KBM-7 (cell line): ENCODE data around the gene ZNF831.

Experiments used
- DNase-seq: peaks from one replicate; pipeline ENCODE4 v3.0.0-alpha.2; 2015
- in situ Hi-C: fragments of 300-500 bp; cut with MboI; formaldehyde crosslinking; loops from 2 replicates; pipeline ENCODE4 v1.14.3; 2020; ENCODE audit warnings: low sequenced_read_pairs, low pct_unique_long_range_greater_than_20kb, mixed read lengths

ZNF831 gene

DNA sequence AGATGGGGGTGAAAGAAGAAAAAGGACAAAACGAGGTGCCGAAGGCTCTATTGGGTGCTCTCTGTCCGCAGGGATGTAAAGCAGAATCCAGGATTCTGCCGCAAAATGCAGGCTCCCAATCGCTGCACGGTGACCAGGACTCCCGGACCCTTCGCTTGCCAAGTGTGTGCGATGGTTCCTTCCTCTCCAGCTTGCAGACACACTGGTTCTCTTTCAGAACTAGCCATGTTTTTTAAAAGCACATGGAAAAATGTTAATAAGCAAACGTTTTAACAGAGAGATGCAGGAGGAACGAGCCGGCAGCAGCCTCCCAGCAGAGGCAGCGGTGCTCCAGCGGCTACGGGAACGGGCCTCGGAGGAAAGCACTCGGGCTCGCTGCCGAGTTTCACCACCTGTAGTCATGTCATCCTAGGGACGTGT is 59.6 kb downstream of the ZNF831 start:
- no peak for DNase-seq
- in situ Hi-C loops: loop anchor here (25.0 kb wide), 1 partner anchor 361 kb away; the partner anchor contains the start of genes GNAS and GNAS-AS1

DNA sequence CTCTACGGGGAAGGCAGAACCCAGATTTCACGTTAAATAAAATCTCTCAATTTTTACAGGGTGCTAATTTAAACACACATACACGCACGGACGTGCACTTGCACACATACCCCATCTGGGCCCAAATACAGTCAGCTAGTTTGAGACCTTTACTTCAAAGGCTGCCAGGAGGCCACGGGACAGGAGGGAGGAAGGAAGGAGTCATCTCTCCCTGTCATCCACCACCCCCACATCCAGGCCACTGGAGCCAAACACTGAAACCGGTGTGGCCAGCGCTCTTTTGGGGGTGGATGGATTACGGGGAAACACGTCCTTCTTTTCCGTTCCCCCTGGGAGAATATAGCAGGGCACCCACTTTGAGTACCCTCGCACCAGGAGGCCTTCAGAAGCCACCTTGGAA is 60.1 kb downstream of the ZNF831 start:
- in situ Hi-C loops: loop anchor here (25.0 kb wide), 1 partner anchor 361 kb away; the partner anchor contains the start of genes GNAS and GNAS-AS1
- no peak for DNase-seq

DNA sequence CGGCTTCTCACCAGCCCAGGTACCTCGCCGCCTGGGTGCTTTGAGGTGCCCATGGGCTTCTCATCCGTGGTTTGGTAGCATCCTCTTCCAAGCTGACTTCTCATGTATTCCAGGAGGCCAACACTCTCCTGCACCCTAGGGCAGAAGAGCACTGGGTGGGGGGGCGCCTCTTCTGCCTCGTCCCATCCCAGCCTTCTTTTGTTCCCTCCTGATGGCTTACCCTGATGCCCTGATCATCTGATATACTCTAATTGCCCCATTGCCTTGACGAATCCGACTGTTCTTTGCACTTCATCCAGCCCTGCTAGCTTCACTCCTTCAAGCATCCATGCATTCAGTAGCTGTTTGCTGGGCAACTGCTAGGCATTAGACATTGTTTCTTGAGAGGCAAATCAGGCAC is 60.6 kb downstream of the ZNF831 start:
- no peak for DNase-seq
- in situ Hi-C loops: loop anchor here (25.0 kb wide), 1 partner anchor 362 kb away; the partner anchor contains the start of genes GNAS and GNAS-AS1

DNA sequence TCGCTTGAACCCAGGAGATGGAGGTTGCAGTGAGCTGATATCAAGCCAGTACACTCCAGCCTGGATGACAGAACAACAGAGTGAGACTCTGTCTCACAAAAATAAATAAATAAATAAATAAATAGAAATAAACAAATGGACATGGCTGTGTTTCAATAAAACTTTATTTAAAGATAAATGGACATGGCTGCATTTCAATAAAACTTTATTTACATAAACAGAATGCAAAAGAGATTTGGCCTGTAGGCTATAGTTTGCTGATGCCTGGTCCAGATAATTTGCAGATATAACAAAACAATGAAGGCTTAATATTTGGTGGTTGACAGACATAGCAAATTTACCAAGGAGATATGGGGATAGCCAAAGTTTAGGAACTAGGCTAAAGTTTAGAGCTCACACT is 66.8 kb downstream of the ZNF831 start:
- DNase-seq: no peak
- in situ Hi-C loops: no loop called here

DNA sequence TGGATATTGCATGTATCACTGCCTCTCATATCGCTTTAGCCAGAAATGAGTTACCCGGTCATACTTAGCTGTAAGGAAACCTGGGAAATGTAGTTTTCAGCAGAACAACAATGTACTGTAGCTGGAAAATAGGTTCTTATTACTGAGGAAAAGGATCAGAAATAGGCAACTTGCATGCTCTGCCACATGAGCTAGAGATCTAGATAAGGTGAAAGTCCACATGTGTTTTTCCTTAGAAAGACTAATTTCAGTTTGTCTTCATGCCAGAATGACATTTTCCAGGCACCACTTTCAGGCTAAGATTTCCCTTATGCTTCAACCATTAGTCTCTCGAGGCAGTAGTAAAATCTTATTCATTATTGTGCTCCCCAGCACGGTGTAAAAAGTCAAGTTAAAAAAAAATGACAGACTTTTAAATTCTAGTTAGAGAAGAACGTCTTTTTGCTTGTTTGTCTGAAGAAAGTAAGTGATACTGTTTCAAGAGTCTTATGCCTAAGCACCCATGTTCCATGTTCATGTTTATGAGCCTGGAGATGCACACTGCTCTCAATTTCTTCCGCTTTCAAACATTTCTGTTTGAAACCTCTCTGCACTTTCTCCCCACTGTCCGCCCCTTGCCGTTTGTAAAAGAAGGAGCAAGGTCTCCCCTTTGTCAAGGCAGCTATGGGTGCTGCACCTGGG is 67.6 kb downstream of the ZNF831 start:
- no peak for DNase-seq
- in situ Hi-C loops: no loop called here

DNA sequence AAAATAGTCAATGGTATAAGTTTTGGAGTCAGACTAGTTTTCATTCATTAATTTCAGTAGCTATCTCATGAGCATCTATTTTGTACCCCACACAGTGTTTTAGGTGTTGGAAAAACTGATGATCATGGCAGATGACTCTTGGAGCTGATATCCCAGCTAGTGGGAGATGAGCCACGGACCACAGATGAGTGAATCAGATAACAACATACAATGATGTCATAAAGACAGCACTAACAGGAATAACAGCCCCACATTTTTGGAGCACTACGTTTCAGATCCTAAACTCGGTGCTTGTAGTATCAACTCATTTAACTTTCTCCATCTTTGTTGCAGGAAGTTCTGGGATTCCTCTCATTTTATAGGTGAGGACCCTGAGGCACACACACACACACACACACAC is 69.0 kb downstream of the ZNF831 start:
- in situ Hi-C loops: no loop called here
- no peak for DNase-seq

DNA sequence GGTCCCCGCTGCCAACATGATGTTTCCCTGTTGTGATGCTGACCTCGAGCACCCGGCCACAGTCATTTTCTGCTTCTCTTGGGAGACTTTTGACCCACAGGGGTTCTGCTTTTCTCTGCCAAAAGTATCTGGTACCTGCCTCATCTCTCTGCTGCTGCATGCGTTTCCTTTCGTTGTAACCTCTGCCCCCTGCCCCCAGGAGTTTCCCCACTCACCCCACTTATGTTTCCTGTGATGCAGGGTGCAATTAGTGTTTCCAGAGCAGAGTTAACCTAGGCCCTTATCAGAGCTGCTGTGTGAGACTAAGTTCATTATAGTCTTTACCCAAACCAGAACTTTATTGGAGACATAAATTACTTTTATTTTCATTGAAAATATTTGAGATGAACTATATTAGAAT is 71.6 kb downstream of the ZNF831 start:
- in situ Hi-C loops: no loop called here

DNA sequence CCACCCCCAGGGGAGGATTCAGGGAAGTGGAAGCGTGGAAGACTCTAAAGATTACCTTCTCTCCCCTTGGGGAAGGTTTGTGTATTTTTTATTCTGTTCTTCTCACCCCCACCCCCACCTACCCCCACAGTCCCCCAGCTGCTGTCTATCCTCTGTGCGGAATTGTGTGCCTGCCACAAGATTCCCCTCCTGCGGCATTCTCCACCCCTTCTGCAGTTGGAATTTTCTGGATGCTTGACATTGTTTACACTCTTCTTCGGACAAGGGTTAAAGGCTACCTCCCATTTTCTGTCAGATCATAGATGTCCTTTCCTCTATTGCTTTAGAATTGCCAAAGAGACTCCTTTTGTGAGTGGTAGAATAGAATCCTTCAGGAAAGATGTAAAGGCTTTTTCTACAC is 76.4 kb downstream of the ZNF831 start:
- no peak for DNase-seq
- in situ Hi-C loops: no loop called here

More for the DNA sequence above, 71.6 kb downstream of the ZNF831 start:
- no peak for DNase-seq

DNA sequence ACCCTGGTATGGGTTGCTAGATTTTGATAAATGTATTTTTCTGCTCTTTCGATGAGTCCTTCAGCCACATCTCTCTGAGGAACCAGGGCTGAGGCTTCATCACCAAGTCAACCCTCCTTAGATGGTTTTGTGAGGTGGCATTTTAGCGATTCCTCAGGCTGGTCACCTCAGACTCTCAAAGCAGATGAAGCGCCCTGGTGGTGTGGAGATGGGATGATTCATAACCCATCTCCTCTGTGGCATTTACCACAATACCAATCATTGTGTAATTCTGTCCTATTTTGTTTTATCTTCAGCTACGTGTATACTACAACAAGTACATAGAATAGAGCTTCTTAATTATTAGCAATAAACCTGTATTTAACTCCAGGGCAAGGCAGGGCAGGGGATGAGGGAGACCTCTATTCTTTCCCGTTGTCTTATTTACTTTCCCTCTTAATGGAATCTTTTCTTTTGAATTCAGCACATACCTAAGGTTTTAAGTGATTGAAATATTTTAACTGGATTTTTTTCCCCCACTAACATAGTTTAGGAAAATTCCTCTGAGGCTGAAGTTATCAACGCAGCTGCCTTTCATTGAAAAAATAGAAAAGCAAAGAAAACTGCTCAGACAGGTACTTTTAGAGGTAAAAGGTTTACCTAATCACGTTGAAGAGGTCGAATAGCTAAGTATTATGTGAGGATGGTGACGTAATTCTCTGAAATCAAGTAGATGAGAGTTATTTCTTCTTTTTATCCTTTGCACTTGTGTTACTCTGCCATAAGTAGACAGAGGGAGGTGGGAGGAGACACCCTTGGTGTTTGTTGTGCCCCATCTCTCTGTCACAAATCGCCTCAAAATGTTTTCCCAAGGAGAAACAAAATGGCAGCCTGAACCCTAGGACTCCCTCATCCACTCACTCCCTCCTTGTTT is 79.3 kb downstream of the ZNF831 start:
- DNase-seq: no peak
- in situ Hi-C loops: no loop called here

DNA sequence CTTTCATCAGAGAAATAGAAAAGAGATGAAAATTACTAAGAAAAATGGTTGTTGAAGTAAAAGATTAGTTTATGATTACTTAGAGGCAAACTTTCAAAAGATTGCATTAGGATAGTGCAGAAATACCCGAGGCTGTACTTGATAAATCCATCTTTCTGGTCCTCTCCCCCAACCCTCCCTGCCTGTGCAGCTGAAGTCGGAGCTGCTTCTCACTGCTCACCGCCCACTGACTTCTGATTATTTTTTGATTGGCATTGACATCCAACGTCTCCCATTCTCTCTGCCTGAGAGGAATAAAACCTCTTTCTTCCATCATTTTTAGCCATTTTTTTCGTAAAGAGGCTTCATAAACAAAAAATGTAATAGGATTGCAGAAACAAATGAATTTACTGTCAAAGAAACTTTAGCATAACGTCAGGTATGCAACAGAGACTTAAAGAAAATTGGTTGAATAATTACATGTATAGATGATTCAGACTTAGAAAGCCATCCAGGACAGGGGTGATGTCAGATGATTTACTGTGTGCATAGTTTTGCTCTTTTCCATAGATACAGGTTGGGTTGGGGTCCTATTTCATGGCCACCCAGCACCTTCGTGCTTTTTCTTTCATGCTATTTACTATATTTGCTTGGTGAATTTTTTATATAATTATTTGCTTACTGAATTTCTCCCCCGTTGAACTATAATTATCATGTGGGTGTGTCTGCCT is 83.2 kb downstream of the ZNF831 start:
- DNase-seq: no peak
- in situ Hi-C loops: no loop called here

DNA sequence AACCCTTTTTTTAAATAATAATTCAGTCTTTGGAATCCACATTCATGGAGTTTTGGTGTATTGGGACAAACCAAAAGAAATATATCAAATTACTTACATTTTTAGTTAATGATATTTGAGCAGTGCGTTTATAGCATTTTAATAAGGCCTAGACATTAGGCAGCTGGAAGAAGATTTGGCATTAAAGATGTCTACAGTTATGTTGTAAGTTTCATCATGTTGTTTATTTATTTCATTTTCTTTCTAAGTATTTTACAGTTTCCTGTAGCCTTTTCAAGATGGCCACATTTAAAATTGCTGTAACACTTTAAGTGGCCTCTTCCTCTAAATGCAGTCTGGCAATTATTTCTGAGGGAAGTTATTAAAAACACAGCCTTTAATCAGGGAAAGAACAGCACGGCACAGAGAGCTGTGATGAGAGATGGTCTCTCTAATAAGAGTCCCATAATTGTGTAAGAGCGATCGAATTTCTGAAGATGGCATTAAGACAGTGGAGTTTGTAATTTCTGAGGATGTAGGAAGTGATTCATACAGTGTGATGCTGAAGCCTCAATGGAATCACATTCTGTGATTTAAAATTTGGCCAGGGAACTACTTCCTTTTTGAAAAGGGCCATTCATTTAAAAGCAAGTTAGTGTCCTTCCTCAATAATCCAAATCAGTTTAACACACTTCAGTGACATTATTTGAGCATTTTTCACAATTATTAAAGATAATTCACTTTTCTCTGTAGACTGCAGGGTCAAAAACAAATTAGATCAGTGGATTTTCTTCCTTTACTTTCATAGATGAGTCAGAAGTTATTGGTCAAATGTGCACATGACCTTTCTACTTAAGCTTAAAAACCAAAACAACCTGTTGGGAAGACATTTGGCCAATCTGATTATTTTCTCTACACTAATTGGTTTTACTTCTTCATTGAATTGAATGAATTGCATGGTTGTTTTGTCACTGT is 84.4 kb downstream of the ZNF831 start:
- DNase-seq: no peak
- in situ Hi-C loops: no loop called here

DNA sequence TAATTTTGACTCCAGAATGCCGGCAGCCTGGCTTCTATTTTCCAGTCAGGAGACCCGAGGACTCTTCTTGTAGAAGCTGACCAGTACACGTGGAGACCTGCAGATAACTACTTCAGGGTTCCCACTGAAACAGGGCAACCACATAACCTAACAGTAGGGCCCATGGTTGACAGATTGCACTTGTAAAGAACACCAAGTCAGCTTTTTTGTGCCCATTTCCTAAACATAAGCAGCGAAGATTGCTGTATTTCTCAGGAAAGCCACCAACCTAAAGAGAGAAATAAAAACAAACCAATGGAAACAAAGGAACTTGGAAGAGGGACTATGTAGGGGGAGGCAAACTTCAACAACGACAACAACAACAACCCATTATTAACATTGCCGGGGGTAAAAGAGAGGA is 86.7 kb downstream of the ZNF831 start:
- DNase-seq: no peak
- in situ Hi-C loops: no loop called here

DNA sequence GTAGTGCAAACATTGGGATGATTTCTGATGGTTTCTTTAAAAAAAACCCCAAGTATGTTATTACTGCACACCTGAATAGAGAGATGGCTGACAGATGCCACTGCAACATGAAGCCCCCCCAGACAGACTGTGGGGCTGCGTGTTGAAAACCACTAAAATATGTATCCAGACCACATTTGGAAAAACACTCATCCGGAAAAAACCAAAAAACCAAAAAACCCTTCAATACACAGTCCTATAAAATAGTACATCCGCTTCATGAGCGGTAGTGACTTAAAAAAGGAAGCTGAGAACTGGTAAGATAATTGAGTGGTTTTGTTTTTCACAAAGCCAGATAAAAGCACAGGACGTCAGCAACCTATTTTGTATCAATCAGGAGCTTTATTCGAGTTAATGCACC is 89.7 kb downstream of the ZNF831 start:
- in situ Hi-C loops: no loop called here
- peak; percentile 74 for DNase-seq

DNA sequence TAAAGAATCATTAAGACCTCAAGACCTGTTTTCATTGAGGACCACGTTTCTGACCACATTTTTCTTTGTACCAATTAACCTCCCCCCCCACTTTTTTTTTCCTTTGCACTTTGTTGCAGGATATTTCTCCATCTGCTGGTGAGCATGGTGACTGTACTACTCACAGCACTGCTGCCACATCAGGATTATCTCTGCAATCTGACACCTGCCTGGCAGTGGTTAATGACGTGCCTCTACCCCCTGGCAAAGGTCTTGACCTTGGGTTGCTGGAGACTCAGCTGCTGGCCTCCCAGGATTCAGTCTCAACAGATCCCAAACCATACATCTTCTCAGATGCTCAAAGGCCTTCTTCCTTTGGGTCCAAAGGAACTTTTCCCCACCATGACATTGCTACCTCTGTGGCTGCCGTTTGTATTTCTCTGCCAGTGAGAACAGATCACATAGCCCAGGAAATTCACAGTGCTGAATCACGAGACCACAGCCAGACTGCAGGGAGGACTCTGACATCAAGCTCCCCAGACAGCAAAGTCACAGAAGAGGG is 90.2 kb downstream of the ZNF831 start:
- no peak for DNase-seq
- in situ Hi-C loops: no loop called here

DNA sequence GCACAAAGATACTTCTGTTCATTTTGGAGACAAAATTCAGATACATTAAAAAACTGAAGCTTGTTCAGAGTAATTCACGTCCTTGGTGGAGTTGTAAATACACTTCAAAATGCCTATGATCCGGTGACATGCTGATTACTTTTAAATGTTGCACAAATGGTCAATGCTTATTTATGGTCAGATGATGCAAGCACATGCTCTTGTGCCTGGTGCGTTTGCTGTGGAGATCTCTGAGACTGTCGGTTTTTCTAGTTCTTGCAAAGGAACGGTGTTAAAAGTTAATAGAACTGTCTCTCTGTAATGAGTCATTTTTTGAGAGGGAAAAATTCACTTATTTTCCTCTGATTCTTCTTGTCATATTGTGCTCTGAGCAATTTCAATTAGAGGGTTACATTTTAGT is 91.6 kb downstream of the ZNF831 start:
- in situ Hi-C loops: no loop called here
- DNase-seq: no peak

DNA sequence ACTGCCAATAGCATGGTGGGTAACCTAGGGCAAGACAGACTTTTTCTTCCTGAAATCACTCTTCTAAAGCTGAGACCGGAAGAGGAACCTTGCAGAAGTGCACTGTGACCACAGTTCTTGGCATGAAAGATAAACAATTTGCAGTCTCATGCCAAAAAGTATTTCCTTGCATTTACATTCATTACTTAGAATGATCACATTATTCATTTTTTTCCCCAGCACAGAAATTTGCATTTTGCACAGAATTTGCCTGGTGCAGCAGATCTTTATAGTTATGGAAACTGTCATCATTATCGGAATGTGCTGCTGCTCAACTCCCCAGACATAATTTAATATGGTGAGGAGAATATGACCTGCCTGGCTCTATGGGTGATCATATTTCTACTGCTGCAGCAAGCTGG is 94.6 kb downstream of the ZNF831 start:
- DNase-seq: peak; percentile 38
- in situ Hi-C loops: no loop called here

DNA sequence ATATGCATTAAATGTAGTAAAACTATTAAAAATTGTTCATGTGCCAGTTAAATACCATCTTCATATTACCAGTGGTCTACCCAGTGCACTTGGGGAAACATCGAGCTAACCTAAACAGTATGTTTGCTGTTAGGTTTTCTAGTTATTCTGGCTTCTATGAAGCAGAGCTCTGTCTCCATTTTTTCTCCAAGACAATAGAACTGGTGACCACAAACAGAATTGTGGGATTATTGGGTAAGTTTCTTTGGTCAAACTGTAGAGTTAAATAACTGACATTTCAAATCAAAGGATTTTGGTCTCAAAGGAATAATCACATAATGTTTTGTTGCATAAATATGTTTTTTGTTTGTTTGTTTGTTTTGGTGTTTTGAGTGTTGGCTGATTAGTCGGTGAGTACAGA is 96.3 kb downstream of the ZNF831 start:
- in situ Hi-C loops: no loop called here
- no peak for DNase-seq

DNA sequence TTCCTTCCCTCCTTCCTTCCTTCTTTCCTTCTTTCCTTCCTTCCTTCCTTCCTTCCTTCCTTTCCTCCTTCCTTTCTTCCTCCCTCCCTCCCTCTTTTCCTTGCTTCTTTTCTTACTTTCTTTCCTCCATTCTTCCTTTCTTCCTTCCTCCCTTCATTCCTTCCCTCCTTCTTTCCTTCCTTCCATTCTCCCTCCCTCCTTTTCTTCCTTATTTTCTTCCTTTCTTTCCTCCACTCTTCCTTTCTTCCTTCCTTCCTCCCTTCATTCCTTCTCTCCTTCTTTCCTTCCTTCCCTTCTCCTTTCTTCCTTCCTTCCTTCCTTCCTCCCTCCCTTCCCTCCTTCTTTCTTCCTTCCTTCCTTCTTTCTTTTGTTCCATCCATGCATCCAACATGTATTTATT is 101.7 kb downstream of the ZNF831 start:
- in situ Hi-C loops: no loop called here
- no peak for DNase-seq
